ENCODE measurements around the gene SCYGR2.
"Not testable (repeated sequence)": the region's sequence is repeated elsewhere in the genome, so short reads cannot be mapped to it uniquely, and the experiment has no call there.

The SCYGR2 gene, protein sequence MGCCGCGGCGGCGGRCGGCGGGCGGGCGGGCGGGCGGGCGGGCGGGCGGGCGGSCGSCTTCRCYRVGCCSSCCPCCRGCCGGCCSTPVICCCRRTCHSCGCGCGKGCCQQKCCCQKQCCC

DNA sequence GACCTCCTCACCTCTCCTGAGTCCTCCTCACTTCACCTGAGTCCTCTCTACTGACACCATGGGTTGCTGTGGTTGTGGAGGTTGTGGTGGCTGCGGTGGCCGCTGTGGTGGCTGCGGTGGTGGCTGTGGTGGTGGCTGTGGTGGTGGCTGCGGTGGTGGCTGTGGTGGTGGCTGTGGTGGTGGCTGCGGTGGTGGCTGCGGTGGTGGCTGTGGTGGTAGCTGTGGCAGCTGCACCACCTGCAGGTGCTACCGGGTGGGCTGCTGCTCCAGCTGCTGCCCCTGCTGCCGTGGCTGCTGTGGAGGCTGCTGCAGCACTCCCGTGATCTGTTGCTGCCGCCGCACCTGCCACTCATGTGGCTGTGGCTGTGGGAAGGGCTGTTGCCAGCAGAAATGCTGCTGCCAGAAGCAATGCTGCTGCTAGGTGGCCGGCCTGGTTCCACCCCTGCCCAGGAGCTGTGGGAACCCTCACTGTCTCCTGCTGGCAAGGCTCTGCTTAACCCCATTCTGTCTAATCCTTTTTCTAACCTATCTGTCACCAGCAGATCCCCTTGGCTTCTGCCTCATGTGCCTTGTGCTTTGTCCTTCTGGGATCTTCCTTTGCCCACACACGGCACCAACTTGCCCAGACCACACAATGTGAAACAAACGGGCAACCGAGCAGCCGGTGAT, at the start of gene SCYGR2:
Gene SCYGR2 (plus strand): TSS at position 59 of the 669 bp plus-strand sequence. CDS start 0 bp downstream, at position 59.
- DNase-seq = not testable (repeated sequence)

DNA sequence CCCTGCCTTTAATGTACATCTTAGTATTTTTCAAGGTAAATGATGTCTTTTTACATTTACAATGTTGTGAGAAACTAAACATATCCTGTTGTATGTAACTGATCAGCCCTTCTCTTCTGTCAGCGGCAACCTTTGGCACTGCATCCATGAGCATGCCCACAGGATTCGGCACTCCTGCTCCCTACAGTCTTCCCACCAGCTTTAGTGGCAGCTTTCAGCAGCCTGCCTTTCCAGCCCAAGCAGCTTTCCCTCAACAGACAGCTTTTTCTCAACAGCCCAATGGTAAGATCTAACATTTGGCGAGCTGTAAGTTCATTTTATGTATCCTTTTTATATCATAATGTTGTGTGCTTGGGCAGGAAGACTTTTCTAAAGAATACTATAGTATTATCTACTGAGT, 46.9 kb upstream of the SCYGR2 start:
- DNase-seq = no peak

DNA sequence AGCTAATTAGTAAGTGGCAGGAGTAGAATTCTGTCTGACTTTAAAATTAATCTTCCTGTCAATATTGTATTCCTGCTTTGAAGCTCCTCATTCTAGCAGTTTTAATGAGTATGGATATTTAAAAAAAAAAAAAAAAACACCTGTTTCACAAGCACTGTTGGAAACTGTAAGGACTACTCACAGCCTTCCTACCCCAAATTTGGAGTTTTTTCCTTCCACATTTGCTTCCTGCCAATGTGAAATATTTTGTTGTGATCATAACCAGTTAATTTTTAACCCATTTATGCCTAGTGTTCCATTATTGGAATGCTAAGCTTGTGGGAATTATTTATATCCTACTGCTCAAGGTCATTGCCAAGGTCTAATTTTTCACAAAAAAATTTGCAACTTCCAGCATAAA, 36.1 kb upstream of the SCYGR2 start:
- DNase-seq = no peak

DNA sequence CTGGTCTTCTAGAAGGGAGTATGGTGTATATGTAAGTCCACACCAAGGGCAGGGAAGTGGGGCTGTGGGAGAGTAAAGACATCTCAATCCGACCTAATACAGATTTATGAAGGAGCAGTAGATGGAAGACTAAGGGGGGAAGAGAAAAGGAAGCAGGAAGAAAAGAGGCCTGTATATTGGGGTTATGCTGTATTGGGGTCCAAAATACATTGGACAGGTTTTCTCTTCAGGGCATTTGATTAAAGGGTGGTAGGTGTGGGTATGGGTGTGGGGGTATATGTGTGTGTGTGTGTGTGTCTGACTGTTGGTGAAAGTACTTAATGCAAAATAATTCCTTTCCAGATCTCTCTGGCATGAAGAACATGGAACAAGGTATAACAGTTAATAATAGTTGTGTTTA, 33.6 kb upstream of the SCYGR2 start:
- no peak for DNase-seq

DNA sequence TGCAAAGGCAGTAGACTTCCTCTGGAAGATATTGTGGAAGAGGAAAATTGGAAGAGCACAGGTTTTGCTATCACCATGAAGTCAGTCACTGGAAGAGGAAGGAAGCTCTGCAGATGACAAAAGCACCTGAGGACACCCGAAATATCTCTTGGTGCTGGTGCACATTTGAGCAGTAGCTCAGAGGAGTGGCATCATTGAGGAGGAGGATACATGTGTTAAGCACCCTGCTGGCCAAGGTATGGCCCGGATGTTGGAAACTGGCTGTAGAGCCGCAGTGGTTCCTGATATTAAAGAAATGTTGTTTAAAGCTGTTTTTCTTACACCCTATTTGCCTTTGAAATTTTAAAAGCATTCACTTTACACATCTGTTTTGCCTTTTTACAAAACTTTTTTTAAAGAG, 32.7 kb upstream of the SCYGR2 start:
- DNase-seq = no peak

DNA sequence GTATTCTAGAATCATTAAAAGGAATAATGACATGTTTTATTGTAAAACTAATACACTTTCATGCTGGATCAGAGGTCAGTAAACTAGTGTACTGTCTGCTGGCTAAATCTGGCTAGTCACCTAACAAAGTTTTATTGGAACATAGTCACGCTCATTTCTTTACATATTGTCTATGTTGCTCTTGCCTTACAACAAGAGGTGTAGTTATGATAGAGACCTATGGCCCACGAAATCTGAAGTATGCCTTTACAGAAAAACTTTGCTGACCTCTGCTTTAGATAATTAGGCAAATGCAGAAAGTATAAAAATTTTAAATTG, 29.9 kb upstream of the SCYGR2 start:
- DNase-seq = no peak

DNA sequence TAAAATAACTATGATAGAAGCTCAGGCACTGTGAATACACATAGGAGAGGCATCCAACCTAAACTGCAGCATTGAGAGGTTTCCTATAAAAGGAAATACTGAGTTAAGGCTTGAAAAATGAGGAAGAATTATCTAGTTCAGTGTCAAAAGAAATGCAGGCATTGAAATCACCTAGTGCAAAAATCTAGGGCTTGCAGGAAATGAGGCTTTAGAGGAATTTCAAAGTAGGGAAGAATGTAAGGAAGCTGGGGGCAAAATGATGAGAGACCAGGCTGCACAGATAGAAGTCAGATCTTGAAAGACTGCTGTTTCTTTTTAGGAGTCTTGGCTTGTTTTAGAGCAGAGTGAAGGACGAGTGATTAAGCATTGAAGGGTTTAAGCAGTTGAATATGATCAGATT, 28.1 kb upstream of the SCYGR2 start:
- no peak for DNase-seq

DNA sequence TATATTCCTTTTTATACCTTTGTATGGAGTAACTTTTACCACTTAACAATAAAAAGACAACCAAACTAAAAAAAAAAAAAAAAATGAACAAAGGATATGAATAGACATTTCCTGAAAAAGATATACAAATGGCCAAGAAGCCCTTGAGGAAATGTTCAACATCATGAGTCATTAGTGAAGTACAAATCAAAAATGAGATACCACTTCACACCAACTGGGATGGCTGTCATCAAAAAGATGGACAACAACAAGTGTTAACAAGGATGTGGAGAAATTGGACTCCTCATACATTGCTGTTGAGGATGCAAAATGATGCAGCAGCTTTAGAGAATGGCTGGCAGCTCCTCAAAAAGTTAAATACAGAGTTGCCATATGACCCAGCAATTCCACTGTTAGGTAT, 22.6 kb upstream of the SCYGR2 start:
- no peak for DNase-seq

DNA sequence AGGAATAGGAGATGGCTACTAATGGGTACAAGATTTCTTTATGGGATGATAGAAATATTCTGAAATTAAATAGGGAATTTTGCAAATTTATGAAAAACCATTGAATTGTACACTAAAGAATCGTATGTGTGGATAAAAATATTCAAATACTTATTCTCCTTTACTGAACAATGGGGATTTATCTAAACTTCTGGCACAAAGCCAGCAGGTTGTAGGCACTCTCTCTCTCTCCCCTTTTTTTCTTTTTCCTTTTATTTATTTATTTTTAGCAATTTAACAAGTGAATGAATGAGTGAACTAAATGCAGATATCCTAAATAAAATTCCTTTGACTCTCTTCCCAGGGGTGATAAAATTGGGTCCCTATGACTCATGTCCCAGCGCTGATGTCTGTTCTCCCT, 21.9 kb upstream of the SCYGR2 start:
- no peak for DNase-seq

DNA sequence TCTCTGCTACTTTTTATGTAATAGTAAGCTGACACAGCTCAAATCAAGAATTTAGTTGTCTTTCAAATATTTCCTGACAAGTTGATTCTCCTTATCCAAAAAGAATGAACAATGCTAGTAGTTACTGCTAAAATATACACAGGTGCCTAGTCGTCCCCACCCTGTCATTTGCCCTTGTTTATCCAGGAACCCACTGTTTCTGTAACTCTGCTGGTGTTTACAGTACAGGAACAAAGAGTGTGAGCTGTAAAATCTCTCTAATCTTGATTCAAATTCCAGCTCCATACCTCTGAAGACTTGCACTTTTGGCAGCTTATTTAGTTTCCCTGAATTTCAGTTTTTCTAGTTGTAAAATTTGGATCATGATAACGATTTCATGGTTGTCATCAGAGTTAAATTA, 21.1 kb upstream of the SCYGR2 start:
- DNase-seq = no peak

DNA sequence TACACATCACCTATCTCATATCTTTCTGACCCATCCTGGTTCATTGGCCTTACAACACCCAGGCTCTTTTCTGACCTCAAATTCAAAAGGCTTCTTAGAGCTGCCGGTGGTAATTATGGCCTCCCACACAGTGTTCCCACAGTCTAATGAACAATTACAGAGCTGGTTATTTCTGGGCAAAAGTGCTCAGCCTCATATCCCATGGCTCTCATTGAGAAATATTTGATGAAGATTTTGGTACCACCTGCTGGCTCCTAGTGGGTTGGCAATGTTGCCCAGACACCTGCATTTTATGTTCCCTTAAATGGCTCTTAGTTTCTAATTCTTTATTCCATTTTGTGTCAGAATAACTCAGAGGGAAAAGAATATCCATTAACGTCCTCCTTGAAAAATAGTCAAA, 20.1 kb upstream of the SCYGR2 start:
- no peak for DNase-seq

DNA sequence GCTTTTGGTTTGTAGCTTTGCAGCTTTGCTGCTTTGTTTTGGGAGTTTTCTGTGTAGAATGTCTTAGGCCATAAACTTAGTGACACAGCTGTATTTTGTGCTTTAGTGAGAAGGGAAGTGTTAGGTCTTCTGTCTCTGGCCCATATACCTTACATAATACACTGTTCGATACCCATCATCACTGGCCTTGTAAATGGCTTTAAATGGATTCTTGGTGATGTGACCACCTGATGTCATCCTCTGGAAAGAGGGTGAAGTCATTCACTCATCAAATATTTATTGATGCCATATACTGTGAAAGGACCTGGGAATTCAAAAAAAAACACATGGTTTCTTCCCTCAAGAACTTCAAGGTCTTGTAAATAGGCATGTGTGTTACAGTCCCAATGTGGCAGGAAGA, 18.9 kb upstream of the SCYGR2 start:
- DNase-seq = no peak

DNA sequence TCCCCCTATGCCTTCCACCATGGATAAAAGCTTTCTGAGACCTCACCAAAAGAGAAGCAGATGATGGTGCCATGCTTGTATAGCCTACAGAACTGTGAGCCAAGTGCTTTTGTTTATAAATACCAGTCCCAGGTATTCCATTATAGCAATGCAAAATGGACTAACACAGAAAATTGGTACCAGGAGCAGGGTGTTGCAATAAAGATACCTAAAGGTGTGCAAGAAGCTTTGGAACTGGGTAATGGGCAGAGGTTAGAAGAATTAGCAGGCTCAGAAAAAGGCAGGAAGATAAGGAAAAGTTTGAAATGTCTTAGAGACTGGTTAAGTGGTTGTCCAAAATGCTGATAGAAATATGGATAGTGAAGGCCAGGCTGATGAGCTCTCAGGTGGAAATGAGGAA, 16.3 kb upstream of the SCYGR2 start:
- no peak for DNase-seq

DNA sequence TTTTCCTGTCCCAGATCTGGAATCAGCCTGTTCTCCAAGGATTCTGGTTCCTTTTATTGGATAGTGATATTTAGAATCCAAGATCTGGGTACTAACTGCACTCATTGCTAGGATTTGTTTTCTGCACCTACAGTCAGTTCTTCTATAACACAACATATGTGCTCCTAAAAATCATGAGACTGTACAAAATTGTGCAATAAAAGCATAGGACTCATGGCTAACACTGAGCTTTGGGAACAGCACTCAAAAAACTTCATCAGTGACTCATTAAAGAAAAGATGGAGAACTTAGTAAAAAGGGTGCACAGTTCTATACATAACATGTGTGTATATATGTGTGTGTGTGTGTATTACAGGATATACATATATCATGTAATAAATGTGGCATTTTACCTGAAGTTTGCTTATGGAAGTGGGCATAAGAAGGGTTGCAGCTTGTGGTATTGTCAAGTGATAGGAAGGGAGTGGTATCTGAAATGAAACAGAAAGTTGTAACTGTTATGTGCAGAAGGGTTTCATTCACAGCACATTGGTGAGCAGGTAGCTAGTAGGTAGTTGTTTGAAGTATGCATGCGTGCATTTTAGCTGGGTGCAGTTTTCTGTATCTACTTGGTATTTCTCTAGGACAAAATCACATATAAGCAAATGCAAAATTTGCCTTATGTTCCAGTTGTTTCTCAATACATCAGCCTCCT, 5.9 kb upstream of the SCYGR2 start:
- no peak for DNase-seq

DNA sequence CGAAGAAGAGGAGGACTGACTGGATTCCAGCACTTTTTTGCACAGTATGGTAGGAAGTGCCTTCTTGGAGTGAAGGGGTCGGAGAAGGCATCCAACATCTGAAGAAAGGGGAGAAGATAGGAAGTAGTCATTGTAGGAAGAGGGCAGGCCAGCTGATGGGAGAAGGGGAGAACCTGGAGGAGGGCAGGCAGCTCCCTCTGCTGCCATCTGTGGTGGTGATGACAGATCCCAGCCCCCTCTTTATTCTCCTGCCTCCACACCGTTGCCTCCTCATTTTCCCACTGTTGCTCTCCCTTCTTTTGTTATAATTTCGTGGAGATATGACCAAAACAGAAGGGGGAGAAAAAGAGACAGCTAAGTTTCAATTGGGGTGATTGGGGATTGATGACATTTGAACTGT, 2.9 kb upstream of the SCYGR2 start:
- no peak for DNase-seq

DNA sequence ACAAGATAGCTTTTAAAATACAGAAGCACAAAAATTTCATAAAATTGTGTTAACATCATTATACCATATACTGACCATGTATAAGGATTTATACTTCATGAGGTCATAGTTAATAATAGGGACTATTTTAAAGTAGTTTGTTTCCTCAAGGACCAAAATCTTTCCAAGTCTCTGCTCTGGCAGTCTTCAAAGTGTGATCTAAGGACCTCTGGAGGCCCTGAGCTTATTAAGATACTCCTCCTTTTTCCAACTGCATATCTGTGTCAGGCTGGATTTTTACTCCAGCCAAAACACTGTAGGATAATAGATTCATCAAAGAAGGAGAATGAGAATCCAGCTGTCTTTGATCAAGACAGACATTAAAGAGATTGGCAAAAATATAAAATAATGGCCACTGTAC, 1.7 kb upstream of the SCYGR2 start:
- no peak for DNase-seq

DNA sequence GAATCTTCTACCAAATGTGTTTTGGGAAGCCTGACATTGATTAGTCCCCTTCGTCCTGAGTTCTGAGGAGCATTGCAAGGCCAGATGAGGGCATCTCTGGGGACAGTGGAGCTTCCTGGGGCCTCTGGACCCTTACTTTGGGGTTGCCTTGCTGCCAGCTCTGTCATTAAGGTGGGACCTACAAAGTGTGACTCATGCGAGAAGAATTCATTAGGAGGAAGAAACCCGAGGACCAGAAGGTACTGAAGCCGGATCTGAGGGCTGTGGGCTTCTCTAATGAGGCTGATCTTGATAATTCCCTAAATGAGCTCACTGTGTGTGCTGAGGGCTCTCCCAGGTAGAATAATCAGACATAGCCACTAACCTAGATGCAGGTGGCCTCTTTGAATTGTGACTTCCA, 695 bp upstream of the SCYGR2 start:
- no peak for DNase-seq

DNA sequence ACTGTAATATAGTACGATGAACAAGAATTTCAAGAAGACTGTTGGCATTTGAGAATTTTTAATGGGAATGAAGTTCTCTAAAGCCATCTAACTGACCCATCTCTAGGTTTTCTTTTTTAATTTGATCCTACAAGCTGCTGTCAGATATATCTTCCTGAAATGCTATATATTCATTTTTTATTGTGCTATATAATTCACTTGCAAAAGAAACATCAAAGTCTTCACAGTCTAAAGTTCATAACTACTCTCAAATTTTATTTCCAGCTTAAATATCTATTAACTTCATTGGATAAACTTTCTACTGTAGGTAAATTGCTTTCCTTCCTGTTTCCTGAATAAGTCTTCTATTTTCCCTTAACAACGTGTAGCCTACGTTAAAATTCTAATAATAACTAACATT, 3.7 kb downstream of the SCYGR2 start:
- no peak for DNase-seq

DNA sequence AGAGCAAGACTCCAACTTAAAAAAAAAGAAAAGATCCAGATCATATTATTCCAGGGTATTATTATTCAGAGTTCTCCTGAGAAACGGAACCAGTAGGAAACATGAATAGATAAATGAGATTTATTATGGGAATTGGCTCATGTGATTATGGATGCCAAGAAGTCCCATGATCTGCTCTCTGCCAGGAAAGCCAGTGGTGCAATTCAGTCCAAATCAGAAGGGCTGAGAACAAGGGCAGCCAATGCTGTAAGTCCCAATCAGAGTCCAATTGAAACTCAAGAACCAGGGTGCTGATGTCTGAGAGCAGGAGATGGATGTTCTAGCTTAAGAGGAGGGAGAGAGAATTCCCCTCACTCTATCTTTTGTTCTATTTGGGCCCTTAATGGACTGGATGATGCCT, 7.8 kb downstream of the SCYGR2 start:
- DNase-seq = no peak

DNA sequence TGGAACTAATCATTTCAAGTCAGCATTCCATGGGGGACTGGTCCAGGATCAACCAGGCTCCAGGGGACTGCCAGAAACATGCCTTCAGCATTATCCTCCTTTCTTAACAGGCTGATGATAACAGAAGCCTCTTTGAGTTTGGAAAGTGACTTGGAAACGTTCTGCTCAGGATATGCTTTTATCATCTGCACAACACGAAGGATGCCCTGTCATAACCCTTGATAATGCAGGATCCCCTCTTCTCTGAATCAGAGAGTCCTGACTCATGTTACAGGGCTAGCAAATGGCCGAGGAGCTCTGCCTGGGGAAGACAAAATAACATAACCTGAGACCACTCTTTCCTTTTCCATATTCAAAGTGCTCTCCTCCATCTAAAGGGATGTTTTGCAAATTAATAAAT, 9.2 kb downstream of the SCYGR2 start:
- DNase-seq = no peak

DNA sequence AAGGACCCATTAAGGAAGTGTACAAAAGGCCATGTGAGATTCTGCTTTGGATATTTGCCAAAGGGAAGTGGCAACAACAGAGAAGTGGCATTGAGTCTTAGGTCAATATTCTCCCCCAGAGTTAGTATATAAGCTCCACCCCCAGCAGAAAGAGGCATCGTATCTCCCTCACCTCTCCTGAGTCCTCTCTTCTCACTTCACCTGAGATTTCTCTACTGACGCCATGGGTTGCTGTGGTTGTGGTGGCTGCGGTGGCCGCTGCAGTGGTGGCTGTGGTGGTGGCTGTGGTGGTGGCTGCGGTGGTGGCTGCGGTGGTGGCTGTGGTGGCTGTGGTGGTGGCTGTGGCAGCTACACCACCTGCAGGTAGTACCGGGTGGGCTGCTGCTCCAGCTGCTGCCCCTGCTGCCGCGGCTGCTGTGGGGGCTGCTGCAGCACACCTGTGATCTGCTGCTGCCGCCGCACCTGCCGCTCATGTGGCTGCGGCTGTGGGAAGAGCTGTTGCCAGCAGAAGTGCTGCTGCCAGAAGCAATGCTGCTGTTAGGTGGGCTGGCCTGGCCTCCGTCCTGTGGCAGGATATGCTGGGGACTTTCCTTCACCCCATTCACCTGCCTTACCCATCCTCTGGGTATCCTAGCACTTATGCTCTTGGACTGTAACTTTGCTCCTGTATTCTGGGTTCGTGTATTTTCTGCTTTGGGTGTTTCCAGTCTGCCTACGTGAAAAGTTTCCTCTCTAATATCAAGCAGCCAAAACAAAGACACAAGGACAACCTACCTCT, 10.1 kb downstream of the SCYGR2 start:
- DNase-seq = no peak

DNA sequence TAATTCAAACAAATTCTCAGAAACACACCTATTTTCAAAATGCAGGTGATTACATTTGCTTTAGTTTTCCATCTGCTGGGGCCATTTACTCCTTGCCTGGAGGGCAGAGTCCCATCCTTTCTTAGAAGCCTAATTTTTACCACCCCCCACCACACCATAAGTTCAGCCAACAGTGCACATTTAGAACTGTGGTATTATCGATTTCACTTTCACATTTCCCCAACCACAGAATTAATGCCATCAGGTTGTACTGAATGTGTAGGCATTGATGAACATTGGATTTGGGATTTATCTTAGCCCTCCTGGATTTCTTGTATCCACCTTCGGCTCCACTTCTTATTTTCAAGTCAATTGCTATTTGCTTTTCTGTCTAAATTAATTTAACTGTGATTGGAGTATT, 11.4 kb downstream of the SCYGR2 start:
- DNase-seq = no peak

DNA sequence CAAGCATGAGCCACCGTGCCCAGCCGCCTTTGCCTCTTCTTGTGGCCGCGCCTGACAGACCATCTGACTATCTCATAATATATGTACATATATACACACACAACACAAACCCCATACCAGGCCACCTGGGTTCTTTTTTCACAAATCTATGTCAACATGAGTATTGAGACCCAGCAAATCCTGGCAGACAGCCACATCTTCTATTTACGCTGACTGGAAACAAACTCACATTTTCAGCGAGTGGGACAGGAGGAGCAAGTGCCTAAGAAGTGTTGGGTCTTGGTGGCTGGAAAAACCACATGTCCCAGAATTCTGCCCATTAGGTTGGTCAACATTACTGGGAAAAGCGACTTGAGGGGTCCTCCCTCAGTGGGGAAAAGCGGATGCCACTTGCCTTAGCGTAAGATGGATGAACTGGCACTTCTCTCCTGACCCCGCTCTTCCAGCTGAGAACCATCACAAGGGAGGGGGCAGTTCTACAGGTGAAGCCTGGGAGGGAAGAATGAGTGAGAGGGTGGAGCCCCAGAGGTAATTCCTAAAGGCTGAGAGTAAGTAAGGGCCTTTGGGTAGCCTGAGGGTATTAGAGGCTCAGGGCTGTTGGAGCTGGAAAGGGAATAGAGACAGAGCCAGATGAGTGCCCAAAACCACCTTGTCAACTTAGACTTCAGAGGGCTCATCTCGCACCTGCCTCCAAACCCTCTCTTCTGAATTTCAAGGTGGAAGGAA, 14.0 kb downstream of the SCYGR2 start:
- DNase-seq = no peak

DNA sequence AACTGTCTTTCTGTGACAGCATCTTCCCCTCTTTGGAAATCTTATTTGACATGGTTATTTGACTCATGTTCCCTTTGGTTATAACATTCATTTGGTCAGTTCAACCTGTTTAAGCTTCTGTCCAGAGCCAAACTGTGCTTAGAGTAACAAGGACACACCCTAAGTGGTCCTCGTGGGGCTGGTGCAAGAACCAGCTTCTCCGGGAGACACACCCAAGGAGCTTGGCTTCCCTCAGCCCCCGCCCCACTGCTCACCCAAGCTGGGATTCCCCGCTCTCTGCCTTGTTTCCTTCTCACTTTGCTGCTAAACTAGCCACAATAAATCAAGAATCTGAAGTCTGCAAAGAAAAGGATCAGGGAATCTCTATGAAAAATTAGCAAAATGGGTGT, 14.6 kb downstream of the SCYGR2 start:
- DNase-seq = no peak
